ENCODE results near the gene PGLYRP3.

Gene PGLYRP3

DNA sequence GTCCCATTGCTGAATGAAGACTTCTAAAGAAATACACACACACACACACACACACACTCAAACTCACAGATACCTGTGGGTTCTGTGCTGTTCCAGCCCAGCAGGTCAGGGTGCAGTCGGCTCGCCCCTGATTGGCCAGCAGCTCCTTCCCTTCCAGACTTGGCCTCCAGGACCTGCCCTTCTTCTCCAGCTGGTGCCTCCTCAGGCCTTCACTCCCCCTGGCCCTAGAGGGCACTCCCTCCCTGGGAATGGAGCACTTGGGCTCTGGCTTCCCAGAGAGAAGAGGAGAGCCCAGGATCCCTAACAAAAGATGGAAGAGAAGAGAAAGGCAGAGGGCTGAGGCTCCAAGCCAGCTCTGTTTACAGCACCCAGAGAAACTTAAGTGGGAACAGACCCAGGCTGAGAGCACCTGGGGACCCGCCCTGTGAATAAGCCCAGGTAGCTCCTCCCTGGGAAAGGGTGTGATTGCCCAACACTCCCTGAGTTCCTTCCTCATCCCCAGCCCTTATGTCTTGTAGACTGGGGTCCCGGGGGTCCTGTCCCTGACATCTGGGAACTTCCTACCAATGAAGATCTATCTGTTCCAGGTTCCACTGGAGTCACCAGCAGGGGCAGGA is at the start of gene PGLYRP3:
TSS of gene PGLYRP3 (minus strand) at position 383 of the 617 bp plus-strand sequence. CDS start 2,287 bp downstream, outside the sequence.
- no peak for DNase-seq

DNA sequence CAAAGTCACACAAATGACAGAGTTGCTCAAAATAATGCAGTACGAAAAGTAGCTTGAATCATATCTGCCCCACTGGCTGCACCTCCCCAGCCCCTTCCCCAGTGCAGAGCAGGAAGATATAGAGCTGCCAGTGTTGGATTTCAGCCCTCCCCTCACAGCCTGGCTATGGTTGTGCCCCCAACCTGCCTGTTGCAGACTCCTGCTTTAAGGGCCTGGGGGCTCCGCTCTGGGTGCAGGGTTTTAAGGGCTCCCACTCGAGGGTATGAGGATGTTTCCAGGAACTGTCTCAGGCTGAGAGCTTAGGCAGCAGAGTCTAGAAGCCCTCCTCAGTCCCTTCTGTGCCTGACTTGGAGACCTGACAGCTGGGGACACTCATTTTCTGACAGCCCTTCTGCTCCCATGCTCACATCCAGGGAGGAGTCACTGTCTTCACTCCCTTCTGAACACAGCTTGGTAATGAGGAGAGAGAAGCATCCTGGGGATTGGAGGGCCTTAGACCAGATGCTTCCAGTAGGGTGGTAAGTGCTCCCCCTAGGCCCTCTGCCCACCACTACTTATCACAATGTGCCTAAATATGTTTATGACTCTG is 49.5 kb upstream of the PGLYRP3 start:
- no peak for DNase-seq

- DNase-seq: no peak
These were observed 48.8 kb upstream of the PGLYRP3 start for GRCh38 chr1:153361480-153362109.

DNA sequence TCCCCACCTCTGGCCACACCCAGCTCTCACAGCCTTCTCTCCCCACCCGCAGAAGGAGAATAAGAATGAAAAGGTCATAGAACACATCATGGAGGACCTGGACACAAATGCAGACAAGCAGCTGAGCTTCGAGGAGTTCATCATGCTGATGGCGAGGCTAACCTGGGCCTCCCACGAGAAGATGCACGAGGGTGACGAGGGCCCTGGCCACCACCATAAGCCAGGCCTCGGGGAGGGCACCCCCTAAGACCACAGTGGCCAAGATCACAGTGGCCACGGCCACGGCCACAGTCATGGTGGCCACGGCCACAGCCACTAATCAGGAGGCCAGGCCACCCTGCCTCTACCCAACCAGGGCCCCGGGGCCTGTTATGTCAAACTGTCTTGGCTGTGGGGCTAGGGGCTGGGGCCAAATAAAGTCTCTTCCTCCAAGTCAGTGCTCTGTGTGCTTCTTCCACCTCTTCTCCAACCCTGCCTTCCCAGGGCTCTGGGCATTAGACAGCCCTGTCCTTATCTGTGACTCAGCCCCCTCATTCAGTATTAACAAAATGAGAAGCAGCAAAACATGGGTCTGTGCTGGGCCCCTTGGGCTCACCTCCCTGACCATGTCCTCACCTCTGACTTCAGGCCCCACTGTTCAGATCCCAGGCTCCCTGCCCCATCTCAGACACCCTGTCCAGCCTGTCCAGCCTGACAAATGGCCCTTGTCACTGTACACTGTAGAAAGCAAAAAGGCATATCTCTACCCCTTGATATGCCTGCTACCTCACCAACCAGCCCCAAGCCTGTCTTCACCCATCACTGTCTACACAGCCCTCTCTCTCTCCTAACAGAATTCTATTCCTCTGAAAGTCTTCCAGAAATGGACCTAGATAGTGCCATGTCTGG is 48.1 kb upstream of the PGLYRP3 start:
- no peak for DNase-seq

DNA sequence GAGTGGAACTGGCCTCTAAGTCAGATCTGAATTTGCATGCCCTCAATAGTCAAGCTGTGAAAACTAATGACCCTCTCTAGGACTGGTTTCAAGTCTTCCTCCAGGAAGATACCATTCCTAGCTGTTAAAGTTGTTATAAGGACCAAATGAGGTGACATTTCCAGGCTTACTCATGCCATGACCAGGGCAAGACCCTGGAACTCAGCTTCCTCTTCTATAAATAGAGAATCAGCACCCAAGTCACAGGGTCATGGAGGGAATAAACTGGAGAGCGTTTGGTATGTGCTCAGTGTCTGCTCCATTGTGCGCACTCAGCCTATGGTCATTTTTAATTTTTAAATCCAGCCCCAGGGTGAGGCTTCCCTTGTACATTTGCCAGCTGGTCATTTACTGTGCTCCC is 47.4 kb upstream of the PGLYRP3 start:
- no peak for DNase-seq

DNA sequence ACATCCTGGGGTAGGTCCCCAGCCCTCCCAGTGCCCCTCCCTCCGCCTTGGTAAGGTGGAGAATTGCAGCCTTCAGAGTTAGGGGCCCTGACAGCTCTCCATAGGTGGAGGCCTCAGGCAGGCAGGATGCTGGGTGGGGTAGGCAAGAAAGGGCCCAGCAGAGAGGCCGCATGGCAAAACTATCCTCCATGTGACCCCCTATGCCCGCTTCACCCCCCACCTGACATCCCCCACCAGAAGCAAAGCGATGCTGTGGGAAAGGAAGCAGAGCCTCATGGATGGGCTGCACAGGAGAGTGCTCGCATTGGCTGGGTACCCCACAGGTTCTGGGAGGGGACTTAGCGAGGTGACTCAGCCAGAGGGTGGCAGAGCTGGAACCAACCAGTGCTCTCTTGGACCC is 46.5 kb upstream of the PGLYRP3 start:
- no peak for DNase-seq

- DNase-seq: no peak
These were observed 45.9 kb upstream of the PGLYRP3 start for GRCh38 chr1:153358691-153358975.

- DNase-seq: no peak
These were observed 45.3 kb upstream of the PGLYRP3 start, which contains the start of gene S100A9 for GRCh38 chr1:153357853-153358690. Gene S100A9, plus strand, starts transcription at chr1:153357854. Its CDS starts 430 bp downstream, at chr1:153358284.

DNA sequence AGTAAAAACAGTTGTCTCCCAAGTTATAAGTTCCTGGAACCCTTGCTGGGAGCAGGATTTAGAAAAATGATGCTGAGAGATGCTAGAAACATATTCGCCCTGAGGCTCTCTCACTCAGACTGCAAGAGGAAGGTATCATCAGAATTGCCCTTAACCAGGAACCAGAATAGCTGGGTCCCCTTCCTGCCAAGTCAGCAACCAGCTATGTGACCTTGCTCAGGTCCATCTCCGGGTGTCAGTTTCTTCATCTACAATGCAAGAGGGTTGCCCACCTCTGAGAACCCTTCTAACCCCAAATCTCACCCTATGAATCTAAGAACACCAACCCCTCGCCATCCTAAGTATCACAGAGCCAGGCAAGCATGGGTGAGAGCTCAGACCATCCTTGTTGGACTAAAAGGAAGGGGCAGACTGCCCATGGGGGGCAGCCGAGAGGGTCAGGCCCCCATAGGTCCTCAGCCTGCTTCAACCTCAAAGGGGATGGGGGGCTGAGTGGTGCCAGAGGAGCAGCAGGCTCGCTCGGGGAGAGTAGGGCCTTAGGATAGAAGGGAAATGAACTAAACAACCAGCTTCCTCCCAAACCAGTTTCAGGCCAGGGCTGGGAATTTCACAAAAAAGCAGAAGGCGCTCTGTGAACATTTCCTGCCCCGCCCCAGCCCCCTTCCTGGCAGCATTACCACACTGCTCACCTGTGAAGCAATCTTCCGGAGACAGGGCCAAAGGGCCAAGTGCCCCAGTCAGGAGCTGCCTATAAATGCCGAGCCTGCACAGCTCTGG is 44.5 kb upstream of the PGLYRP3 start:
- no peak for DNase-seq

DNA sequence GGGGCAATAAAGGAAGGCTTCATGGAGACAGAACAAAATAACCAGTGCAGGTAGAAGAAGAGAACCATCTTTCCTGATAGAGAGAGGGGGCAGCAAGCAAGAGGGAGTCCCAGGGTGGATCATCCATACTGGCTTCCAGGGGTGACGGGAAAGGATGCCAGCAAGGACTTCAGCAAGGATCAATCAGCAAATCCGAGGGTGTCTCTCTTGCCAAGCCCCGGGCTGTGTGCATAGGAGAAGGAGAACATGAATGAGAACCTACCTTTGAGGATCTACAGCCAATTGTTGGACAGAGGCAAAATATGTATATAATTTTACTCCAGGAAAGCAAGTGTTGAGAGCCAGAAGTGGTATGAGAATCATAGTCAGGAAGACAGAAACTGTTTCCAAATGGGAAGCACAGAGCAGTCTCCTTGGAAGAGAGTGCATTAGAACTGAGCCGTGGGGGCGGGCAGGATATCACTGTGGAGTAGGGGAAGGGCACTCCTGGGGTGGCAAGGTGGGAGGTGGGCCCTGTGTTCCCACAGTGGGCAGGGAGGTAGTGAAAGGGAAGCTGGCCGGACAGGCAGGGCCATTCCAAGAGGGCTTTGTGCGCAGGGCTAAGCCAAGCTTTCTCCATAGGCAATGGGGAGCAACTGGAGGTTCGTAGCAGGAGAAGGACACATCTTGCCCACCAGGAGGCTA is 43.8 kb upstream of the PGLYRP3 start:
- DNase-seq: no peak

DNA sequence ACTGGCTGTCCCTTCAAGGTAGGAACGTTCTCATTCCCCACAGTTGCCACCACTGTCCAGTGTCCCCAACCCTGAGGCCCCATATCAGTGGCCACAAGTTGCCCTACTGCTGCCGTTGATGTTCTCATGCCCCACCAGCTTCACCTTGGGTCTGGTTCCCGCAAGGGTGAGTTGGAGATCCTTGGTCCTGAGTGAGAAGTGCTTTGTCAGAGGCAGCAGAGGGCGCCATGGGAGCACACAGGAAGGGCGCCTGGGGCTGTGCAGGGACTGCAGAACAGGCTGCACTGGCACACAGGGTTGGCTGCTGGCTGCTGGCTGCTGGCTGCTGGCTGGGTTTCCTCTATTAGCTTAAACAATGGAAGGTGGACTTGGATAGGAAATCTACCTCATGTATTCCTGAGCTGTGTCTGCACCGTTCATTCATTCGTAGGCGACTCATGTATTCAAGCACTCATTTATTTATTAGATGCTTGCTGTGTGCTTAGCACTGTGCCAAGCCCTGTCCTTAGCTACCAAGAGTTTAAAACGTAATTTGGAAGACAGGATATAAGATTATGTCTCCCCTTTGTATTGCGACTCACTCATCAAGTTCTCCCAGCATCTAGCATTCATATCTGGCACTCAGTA is 42.8 kb upstream of the PGLYRP3 start:
- DNase-seq: peak; percentile 33

- no peak for DNase-seq
These were observed 41.9 kb upstream of the PGLYRP3 start for GRCh38 chr1:153354515-153355193.

DNA sequence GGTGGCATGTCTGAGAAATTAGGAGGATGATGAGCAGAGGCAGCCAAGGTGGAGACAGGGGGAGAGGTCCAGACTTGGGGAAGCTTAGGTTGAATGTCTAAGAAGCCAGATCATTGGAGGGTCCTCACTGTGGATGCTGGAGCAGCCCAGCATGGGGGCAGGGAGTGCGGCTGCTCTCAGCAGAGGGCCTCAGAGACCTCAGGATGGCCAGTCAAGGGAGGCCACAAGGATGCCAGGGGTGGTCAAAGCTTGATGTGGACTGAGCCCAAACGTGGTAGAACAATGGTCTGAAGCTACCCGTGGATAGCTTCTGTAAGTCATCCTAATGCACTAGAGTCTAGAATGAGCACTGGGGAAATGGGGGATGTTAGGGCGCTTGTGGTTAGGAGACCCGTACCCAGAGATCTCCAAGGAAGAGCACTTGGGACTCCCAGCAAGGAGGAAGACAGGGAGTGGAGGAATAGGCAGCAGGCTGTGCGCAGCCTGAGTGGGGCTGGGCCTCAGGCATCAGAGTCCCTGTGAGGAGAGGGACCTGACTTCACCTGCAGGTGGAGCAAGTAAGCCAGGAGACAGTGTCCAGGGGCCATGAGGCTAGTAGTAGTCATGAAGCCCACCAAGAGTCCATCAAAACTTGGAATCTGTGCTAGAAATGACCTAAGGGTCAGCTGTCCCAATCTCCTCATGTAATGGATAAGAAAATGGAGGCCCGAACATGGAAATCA is 40.6 kb upstream of the PGLYRP3 start:
- no peak for DNase-seq

DNA sequence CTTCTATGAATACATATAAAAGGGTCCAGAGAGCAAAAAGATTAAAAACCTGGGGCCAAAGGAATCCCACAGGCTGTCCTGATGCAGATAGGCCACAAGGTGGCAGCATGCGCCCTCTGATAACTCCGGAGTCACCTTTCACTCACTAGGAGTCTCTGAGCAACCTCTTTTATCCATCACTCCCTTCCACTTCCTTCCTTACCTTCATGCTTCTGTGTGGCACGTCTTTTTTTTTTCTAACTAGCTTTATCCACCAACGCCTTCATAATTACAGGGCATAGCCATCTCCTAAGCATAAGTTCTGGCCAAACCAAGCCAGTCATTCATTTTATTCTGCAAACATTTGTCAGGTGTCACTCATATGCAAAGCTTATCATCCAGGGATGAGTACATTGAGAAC is 39.8 kb upstream of the PGLYRP3 start:
- peak; percentile 65 for DNase-seq

GRCh38 chr1:153350321-153350957 is 37.7 kb upstream of the PGLYRP3 start:
- no peak for DNase-seq

- no peak for DNase-seq
These were observed 36.9 kb upstream of the PGLYRP3 start for GRCh38 chr1:153349363-153350320.

DNA sequence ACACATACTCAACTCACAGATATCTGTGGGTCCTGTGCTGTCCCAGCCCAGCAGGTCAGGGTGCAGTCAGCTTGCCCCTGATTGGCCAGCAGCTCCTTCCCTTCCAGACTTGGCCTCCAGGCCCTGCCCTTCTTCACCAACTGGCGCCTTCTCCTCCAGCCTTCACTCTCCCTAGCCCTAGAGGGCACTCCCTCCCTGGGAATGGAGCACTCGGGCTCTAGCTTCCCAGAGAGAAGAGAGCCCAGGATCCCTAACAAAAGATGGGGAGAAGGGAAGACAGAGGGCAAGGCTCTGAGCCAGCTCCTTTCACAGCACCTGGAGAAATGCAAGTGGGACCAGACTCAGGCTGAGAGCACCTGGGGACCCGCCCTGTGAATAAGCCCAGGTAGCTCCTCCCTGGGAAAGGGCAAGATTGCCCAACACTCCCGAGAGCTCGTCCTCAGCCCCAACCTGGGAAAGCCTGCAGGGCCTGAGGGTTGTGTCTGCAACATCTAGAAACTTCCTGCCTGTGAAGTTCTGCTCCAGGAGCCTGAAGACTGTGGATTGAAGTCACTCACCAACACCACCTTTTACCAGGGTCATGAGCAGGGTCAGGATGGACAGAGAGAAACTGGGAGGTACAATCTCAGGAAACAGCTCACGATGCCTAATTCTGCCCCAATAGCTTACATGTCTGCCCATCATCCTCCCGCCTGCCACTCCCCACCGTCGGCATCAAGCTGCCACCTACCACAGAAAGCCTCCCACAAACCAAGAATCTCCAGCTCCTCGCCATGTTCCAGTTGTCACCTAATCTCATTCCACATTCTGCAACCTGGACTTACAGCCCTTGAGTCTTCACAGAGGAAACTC is 36.0 kb upstream of the PGLYRP3 start, which contains the start of gene PGLYRP4:
TSS of gene PGLYRP4 (minus strand) at position 331 of the 852 bp plus-strand sequence. CDS start 909 bp downstream, outside the sequence.
- DNase-seq: no peak

All from stimulated activated CD4-positive, alpha-beta T cell treated with anti-CD3 and anti-CD28 coated beads, Interleukin-4, amount 100 ng/mL, for 1 hour (primary cell).